ENCODE measurements around the gene INPP1. TPM values are rescaled to one million over a fixed set of nuclear protein-coding genes. Genes with fewer than 3 reads are reported as not detected.
"Not testable (repeated sequence)": the region's sequence is repeated elsewhere in the genome, so short reads cannot be mapped to it uniquely, and the experiment has no call there.

The INPP1 gene
- total RNA-seq, 1 donor from 2014 or later = 15.8 TPM

DNA sequence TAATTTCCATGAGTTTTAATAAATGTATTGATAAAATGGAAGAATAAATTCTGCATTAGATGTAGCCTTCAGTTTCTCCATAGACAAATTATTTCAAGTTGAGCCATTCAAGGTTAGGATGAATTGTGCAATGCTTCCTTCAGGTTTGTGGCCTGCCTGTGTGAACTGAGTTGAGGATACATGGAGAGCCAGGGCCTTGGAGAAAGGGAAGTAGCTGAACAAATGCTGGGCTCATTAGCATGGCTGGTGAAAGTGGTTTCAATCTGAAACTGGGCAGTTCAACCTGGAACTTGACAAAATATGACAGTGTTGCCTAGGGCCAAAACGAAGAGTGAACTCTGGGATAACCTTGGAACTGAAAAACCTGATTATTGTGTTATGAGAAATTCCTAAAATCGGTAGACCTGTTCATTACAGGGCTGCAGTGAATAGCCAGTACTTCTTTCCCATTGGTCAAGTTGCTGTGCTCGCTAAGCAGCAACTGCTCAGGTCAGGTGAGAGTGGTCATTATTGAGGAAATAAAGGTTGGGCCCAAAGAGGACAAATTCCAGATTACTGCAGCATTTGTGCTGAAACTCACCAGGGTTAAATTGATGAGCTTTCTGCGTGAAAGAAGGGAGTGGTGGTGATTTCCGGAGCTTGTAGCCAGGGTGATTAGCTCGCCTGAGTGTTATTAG lies 12.7 kb downstream of the INPP1 start:
- no peak for DNase-seq
- intact Hi-C loops (cut with micrococcal nuclease) = no loop called here
- ATAC-seq = no peak

DNA sequence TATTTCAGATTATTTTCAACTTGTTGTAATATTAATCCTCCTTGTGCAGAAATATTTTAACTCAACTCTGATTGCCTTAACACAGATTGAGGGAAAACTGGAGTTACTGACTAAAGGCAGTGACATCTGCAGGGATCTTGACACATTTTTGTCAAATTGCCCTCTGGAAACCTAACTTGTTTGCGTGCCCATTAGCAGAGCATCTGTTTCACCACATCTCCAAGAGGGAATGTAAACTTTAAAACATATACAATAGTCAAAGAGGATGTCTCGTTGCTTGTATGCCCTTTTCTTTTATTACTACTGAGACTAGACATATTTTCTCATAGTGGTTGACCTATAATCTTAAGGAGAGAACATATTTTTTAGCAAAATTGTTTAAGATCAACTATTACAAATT lies 14.2 kb downstream of the INPP1 start:
- intact Hi-C loops (cut with micrococcal nuclease) = no loop called here
- ATAC-seq (no peak), DNase-seq (no peak)

DNA sequence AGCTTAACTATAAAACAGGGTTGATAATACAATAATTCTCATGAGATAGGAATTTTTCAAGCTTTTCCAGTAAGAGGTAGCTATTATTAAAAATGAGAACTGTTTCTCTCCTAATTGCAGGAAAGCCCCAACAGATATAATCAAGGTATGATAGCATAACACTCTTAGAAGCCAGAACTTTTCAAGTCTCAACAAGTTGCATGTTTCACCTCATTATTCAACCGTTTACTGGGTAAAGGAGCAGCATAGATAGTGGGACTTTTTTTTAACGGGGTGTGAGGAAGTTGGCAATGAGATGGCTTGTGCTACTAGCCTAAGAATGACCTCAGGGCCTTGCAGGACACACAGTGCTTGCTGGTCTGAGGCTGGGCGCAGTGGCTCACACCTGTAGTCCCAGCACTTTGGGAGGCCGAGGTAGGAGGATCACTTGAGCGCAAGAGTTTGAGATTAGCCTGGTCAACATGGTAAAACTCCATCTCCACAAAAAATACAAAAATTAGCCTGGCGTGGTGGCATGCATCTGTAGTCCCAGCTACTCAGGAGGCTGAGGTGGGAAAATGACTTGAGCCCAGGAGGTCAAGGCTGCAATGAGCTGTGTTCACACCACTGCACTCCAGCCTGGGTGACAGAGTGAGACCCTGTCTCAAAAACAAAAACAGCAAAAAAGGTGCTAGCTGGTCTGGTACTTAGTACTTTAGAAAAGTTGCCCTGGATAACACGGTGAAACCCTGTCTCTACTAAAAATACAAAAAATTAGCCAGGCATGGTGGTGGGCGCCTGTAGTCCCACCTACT lies 15.5 kb downstream of the INPP1 start:
- ATAC-seq; DNase-seq; intact Hi-C loops (cut with micrococcal nuclease): not testable (repeated sequence)

DNA sequence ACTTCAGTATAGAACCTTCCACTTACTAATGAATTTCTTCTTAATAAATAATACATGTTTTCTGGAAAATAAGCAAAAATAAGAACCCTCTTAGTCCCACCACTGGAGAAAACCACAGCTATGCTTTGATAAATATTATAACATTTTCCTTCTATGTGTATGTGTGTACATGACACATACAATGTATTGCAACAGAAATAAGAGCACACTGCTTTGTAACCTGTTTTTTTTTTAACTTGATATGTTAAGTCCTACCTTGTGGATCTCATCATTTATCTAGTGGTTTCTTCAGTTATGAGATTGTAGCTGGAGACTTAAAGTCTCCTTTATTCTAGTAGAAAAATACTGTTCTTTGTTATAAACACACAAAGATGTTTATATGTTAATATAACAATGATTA lies 17.2 kb downstream of the INPP1 start:
- DNase-seq (no peak), ATAC-seq (no peak)
- intact Hi-C loops (cut with micrococcal nuclease) = no loop called here

DNA sequence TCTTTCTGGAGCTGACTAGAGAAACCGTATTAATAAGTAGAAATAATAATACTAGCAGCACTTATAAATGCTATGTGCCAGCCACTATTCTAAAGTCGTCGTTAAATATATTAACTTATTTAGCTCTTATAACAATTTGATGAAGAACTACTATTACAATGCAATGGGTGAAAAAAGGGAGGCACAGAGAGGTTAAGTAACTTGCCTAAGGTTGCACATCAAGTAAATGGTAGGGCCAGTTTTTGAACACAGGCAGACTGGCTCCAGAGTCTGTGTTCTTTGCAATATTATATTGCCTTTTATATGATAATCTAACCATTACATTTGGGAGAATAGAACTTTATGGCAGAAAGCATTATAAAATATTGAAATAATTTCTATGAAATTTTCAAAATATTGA lies 17.6 kb downstream of the INPP1 start:
- no peak for DNase-seq
- no peak for ATAC-seq
- intact Hi-C loops (cut with micrococcal nuclease) = no loop called here

DNA sequence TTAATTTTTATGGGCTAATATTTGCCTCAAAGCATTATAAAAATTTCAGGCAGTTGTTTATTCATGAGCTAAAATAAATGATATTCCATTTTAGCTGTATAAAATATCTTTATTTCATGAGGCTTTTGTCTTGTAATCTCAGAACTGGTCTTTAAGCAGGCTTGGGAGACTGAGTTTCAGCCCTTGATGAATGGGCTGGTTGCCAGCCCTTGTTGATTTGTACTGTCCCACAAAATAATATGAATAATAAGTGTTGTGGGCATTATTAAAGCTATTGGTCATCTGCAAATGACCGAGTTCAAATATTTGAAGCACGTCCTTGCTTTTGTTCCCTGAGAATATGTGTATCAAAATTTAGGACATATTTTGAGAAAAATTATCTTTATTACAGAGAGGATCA lies 18.2 kb downstream of the INPP1 start:
- DNase-seq = no peak
- intact Hi-C loops (cut with micrococcal nuclease) = no loop called here
- no peak for ATAC-seq

DNA sequence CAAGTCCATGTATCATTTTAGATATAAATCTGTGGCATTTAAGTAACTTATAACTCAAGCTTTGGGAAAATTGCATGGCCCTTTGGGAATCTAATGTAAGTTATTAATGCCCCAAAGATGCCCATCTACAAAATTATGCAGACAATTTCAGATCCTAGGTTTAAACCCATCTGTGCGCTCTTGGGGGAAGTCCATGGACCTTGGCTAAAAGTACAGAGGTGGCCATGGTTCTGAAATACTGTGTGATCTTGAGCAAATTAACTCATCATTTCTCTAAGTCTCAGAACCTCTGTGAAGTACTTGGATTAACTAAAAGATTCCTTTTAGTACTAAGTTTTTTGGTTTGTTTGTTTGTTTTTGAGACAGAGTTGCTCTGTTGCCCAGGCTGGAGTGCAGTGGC lies 19.5 kb downstream of the INPP1 start:
- no peak for DNase-seq
- intact Hi-C loops (cut with micrococcal nuclease) = no loop called here
- ATAC-seq = no peak

DNA sequence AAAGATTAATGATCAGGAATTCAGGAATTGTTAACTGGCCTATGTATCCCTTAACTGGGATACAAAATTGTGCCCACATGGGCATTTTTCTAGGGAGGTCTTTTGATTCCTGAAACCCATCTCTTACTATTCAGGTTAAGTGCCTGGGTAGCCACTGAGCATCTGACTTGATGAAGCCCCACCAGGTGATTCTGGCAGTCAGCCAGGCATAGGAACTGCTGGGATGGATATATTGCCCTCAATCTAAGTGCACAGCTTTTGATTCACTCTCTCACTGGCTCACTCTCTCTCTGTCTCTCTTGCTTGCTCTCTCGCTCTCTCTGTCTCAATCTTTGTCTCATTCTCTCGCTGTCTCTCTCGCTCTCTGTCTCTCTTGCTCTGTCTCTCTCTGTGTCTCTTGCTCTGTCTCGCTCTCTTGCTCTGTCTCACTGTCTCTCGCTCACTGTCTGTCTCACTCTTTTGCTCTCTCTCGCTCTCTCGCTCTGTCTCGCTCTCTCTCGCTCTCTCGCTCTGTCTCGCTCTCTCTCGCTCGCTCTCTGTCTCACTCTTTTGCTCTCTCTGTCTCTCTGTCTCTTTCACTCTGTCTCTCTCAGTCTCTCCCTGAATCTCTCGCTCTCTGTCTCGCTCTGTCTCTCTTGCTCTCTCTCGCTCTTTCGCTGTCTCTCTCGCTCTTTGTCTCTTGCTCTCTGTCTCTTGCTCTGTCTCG lies 22.3 kb downstream of the INPP1 start:
- ATAC-seq (no peak), DNase-seq (no peak)
- intact Hi-C loops (cut with micrococcal nuclease) = no loop called here

DNA sequence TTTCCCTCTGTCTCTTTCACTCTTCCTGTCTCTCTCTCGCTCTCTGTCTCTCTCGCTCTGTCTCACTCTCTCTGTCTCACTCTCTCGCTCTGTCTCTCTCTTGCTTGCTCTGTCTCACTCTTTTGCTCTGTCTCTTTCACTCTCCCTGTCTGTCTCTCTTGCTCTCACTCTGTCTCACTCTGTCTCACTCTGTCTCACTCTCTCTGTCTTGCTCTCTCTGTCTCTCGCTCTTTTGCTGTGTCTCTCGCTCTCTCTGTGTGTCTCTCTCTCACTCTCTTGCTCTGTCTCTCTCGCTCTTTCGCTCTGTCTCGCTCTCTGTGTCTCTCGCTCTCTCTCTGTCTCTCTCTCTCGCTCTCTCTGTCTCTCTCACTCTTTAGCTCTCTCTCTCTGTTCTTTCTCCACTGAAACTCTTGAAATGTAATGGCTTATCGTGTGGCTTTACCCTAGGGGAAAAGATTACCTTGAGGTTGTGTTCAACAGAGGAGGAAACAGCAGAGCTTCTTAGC lies 22.9 kb downstream of the INPP1 start:
- no peak for ATAC-seq
- DNase-seq = no peak
- intact Hi-C loops (cut with micrococcal nuclease) = no loop called here

DNA sequence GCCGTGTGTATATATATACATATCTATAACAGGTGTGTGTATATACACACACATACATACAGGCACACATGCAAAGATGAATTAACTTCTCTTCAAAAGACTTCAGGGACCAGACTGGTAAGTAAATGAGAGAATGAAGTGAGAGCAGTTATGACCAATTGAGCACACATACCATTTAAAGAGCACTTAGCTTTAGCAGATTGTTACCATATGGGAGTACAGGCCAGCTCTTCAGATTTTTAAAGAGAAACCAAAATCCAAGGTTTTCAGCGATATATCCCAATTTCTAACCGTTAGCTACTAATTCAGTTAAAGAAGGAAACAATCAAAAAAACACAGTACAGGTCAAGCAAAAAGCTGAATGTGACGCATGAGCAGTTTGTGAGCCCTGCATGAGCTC lies 23.7 kb downstream of the INPP1 start:
- ATAC-seq = no peak
- DNase-seq = no peak
- intact Hi-C loops (cut with micrococcal nuclease) = no loop called here

DNA sequence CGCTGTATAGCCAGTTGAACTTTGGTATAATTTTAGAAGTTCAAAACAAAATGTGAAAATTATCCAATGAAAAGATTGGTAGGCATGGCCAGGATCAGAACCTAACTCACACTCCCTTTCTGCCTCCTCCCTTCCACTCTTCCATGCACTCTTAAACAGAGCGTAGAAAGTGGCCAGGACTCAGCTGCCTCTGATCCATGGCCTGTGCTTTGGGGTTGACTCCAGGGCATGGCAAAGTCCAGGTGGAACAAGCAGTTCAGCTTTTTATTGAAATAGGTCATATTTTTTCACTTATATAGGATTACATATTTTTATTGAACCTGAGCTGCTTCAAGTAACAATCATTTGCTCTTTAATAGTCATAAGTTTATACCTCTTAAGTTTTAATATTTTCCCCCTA lies 26.2 kb downstream of the INPP1 start:
- DNase-seq = no peak
- intact Hi-C loops (cut with micrococcal nuclease) = loop anchor here (10.0 kb wide), 1 partner anchor 285 kb away; no protein-coding TSS in a partner anchor
- ATAC-seq = no peak

DNA sequence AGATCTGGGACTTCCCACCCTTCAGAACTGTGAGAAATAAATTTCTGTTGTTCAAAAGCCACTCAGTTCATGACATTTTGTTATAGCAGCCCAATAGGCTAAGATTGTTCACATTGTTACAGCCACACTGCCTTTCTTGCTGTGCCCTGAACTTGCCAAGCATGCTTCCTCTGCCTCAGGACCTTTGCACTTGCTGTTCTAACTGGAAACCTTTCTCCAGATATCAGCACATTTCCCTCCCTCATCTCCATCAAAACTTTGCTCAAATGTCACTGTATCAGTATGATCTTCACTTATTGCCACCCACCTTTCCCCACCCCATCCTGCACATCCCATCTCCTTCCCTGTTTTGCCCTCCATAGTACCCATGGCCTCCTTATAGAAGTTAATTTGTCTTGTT lies 32.7 kb downstream of the INPP1 start:
- no peak for ATAC-seq
- DNase-seq = no peak
- intact Hi-C loops (cut with micrococcal nuclease) = loop anchor here (10.0 kb wide), 1 partner anchor 291 kb away; no protein-coding TSS in a partner anchor

DNA sequence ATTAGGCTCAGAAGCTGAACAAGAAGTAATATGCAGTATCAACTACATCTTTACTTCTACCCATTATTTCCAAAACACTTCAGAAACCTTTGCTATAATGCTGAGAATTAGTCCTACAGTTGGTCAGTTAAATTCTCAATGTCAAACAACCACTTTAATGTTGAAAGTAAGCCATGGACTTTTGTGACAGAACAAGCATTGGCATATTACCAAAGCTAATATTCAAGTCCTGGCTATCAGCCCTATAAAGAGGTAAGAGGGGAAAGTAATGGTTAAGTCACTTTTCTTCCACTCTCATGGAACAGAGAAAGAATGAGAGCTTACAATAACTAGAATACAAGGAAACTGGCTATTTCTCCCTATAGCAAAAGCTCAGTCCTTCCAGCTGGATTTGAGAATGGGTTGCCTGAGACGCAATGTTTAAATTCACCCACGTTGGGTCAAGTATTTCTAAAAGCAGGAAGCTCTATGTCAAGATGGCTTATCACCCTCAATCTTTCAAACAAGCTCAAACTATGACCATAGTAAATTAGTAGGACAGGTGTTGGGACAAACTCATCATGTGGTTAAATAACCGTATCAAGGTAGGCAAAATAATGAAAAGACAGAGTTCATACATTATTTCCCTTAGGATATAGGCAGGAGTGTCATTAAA lies 33.3 kb downstream of the INPP1 start:
- DNase-seq (no peak), ATAC-seq (no peak)
- intact Hi-C loops (cut with micrococcal nuclease) = loop anchor here (10.0 kb wide), 1 partner anchor 292 kb away; no protein-coding TSS in a partner anchor

DNA sequence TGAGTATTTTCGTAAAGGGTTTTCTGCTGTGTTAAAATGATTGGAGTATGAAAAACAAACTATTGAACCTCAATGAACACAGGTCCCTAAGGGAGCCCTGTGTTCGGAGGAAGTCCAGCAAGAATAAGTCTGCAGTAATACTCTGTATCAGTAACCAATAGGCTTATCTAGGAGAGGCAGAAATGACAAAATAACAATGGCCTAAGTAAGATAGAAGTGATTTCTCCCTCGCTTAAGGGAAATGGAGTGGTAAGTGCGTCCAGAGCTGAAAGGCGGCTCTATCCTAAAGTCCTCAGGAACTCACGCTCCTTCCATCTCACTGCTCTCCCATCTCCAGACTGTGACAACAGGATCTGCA lies 35.5 kb downstream of the INPP1 start:
- ATAC-seq = no peak
- DNase-seq = no peak
- intact Hi-C loops (cut with micrococcal nuclease) = loop anchor here (10.0 kb wide), 1 partner anchor 294 kb away; no protein-coding TSS in a partner anchor

DNA sequence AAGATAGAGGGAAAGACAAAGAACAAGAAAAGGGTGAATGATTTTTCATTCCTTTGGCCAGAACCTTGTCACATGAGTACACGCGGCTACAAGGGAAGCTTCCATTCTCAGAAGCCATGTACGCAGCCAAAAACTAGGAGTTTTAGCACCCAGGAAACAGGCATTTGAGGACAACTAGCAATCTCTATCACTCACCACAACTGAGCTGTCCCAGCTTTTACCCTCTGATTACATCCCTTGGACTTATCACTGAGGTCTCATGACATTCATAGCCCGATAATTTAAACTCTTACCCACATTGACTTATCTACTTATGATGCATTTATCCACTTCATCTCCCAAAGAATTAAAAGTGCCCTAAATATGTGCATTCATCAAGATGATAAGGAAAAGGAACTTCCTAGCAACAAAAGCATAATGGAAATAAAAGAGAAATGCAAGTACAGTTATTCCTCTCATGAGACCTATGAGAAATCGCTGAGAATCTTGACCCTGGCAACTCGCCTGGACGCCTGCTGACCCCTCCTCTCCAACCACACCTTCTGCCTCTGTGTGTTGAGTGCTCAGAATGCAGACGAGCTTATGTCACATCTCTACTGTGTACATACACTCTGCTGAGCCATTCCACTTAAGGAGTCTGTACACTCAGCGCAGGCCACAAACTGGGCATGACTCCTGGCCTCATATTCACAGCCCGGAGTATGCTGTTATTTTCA lies 36.0 kb downstream of the INPP1 start:
- intact Hi-C loops (cut with micrococcal nuclease) = loop anchor here (10.0 kb wide), 1 partner anchor 295 kb away; no protein-coding TSS in a partner anchor
- DNase-seq (no peak), ATAC-seq (no peak)

DNA sequence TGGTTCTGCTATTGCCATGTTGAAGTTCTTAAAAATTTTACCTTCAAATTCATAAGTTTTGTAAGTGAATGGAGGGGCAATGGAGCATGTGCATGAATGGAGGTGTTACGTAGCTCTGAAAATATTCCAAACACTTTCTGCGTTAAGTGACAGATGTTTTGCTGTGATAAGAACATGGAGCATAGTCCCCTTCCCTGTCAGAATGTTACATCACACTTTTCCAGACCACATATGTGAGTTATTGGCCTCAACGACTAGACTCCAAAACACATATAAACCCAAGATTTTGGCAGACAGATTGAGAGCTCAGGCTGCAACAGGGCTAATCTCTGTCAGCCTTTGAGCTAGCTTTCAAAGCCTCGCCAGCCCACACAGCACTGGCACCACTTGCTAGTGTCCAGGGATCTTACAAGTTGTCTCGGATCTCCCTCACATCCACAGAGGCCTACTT lies 37.6 kb downstream of the INPP1 start:
- ATAC-seq (no peak), DNase-seq (no peak)
- intact Hi-C loops (cut with micrococcal nuclease) = loop anchor here (10.0 kb wide), 1 partner anchor 124 kb away; no protein-coding TSS in a partner anchor

DNA sequence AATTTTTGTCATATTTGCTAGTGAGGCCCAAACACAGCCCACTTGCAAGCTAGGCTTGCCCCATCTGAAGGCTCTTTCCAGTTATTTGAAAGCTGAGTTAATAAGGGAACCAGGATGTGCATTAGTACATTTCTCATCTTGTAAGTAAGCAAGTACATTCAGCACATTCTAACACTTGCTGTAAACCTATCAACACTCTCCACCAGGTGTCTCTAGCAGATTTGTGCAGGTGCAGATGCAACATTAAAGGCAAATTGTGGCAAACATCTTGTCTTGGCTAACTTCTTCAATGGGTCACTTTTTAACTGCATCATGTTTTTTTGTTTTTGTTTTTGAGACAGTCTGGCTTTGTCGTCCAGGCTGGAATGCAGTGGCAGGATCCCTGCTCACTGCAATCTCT lies 39.5 kb downstream of the INPP1 start:
- ATAC-seq = peak; percentile 64
- intact Hi-C loops (cut with micrococcal nuclease) = loop anchor here (10.0 kb wide), 1 partner anchor 122 kb away; no protein-coding TSS in a partner anchor
- DNase-seq = no peak

DNA sequence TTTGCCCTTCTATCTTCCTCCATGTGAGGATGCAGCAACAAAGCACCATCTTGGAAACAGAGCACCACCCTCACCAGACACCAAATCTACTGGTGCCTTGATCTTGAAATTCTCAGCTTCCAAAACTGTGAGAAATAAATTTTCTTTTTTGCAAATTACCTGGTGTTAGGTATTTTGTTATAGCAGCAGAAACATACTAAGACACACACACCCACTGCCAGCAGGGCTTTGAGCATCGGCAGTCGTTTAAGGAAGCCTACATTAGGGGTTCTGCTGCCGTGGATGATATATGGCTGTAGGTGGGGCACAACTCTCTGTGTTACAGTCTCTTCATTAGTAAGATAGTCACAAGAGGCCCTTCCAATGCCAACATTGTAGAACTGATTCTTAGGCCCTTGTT lies 44.0 kb downstream of the INPP1 start:
- intact Hi-C loops (cut with micrococcal nuclease) = loop anchor here (10.0 kb wide), 1 partner anchor 117 kb away; no protein-coding TSS in a partner anchor
- DNase-seq (no peak), ATAC-seq (no peak)
